Panc1 (cell line): ENCODE measurements around the gene LRCH1.

ENCODE experiments used
- POLR2AphosphoS5 ChIP-seq: IDR thresholded peaks from 2 replicates; pipeline ENCODE4 v1.6.1; 2012; ENCODE audit warnings: mild to moderate bottlenecking, low read depth, low read length, moderate library complexity
- SIN3A ChIP-seq: IDR thresholded peaks from 2 replicates; pipeline ENCODE4 v1.6.1; 2012; ENCODE audit warnings: low read depth, mild to moderate bottlenecking, low read length, moderate library complexity, borderline replicate concordance; ENCODE audit not compliant: insufficient read depth
- TCF7L2 ChIP-seq: IDR thresholded peaks from 2 replicates; pipeline ENCODE4 v1.6.1; 2011; ENCODE audit warnings: mild to moderate bottlenecking, low read depth, low read length, inconsistent platforms
- TF ChIP-seq, protein P1 (sequence below): fragments of 450-650 bp; IDR thresholded peaks from 2 replicates; pipeline ENCODE4 v1.5.1; 2017; ENCODE audit warnings: mild to moderate bottlenecking
- TF ChIP-seq, protein P2 (sequence below), 2 experiments: IDR thresholded peaks; 2 replicates each; pipeline ENCODE4 v1.6.1; 2011 to 2012; ENCODE audit warnings: low read depth in 2 of 2, control low read depth in 1 of 2, low read length in 1 of 2, mild to moderate bottlenecking in 1 of 2, moderate library complexity in 1 of 2; ENCODE audit not compliant: insufficient read depth in 1 of 2

DNA sequence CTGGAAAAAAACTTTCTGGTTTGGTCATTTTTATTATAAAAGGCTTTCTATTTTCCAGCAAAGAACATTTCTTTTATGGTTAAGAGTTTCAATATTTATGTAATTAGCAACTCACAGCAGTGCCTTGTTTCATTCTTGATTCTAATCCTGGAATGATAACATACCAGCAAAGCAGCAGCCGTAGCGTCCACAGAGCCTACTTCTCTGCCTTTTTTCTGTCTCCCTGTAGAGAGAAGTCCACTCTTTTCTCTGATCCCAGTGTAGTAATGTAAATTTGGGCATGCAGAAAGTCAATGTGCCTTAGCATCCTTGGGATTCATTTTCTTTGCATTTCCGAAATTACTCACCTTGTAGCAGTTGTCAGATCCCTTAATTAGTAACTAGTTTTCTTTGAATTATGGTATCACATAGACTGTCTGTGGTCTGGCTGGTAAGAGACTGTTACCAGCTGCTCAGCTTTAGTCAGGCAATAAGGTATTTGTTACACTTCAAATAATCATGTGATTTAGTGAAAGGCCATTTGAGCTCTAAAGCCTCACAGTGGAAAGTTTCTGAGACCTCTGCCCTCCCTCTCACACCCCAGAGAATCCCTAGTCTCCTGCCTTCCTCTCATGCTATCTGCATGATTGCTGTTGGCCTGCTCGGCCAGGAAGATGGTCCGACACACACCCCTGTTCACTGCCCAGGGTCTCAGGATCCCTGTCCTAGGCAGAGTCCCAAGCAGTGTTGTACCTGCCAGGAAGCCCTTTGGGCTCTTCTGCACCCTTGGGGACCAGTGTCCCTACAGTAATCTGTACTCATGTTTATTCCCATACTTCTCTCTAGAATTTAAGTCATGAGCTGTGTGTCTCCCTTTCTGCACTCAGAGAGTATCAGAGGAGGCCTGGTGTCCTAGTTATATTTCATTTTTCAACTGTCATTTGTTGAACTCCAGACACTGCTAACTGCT is 86.3 kb downstream of the LRCH1 start:
- TF ChIP-seq, protein P1, sequence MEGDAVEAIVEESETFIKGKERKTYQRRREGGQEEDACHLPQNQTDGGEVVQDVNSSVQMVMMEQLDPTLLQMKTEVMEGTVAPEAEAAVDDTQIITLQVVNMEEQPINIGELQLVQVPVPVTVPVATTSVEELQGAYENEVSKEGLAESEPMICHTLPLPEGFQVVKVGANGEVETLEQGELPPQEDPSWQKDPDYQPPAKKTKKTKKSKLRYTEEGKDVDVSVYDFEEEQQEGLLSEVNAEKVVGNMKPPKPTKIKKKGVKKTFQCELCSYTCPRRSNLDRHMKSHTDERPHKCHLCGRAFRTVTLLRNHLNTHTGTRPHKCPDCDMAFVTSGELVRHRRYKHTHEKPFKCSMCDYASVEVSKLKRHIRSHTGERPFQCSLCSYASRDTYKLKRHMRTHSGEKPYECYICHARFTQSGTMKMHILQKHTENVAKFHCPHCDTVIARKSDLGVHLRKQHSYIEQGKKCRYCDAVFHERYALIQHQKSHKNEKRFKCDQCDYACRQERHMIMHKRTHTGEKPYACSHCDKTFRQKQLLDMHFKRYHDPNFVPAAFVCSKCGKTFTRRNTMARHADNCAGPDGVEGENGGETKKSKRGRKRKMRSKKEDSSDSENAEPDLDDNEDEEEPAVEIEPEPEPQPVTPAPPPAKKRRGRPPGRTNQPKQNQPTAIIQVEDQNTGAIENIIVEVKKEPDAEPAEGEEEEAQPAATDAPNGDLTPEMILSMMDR = no peak
- no peak for TF ChIP-seq POLR2AphosphoS5
- no peak for TF ChIP-seq SIN3A
- no peak for TF ChIP-seq TCF7L2
- TF ChIP-seq, protein P2, sequence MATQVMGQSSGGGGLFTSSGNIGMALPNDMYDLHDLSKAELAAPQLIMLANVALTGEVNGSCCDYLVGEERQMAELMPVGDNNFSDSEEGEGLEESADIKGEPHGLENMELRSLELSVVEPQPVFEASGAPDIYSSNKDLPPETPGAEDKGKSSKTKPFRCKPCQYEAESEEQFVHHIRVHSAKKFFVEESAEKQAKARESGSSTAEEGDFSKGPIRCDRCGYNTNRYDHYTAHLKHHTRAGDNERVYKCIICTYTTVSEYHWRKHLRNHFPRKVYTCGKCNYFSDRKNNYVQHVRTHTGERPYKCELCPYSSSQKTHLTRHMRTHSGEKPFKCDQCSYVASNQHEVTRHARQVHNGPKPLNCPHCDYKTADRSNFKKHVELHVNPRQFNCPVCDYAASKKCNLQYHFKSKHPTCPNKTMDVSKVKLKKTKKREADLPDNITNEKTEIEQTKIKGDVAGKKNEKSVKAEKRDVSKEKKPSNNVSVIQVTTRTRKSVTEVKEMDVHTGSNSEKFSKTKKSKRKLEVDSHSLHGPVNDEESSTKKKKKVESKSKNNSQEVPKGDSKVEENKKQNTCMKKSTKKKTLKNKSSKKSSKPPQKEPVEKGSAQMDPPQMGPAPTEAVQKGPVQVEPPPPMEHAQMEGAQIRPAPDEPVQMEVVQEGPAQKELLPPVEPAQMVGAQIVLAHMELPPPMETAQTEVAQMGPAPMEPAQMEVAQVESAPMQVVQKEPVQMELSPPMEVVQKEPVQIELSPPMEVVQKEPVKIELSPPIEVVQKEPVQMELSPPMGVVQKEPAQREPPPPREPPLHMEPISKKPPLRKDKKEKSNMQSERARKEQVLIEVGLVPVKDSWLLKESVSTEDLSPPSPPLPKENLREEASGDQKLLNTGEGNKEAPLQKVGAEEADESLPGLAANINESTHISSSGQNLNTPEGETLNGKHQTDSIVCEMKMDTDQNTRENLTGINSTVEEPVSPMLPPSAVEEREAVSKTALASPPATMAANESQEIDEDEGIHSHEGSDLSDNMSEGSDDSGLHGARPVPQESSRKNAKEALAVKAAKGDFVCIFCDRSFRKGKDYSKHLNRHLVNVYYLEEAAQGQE (IDR thresholded peaks at IDR 0.05; ENCODE audit: insufficient read depth in 1 of 2, low read depth in 2 of 2, low read length in 1 of 2) = no peak
